Neutrophil (primary cell): Measurements from ENCODE around the gene KLK2.

Experiments
- H3K27ac ChIP-seq: fragments of 200-600 bp; sonication (generic); 2 replicates; pipeline ENCODE4 v1.5.1; 2016; ENCODE audit warnings: mild to moderate bottlenecking, moderate library complexity
- H3K27me3 ChIP-seq: fragments of 200-600 bp; sonication (generic); 2 replicates; pipeline ENCODE4 v1.6.0; 2016; ENCODE audit warnings: mild to moderate bottlenecking
- H3K36me3 ChIP-seq: fragments of 200-600 bp; sonication (generic); 2 replicates; pipeline ENCODE4 v1.5.1; 2017
- H3K4me1 ChIP-seq, 2 experiments: fragments of 200-600 bp in 1 of 2; sonication (generic) in 1 of 2; 1 replicate in 1 of 2; 2 replicates in 1 of 2; pipeline versions ENCODE4 v1.5.1 to v1.6.1; 2013 to 2016; ENCODE audit warnings: low read depth in 1 of 2, low read length in 1 of 2, mild to moderate bottlenecking in 1 of 2, moderate library complexity in 1 of 2; ENCODE audit not compliant: control insufficient read depth in 1 of 2, insufficient read depth in 1 of 2
- H3K4me3 ChIP-seq, 2 experiments: fragments of 200-600 bp in 1 of 2; sonication (generic) in 1 of 2; 1 replicate in 1 of 2; 2 replicates in 1 of 2; pipeline ENCODE4 v1.5.1; 2013 to 2016; ENCODE audit warnings: low read depth in 1 of 2, low read length in 1 of 2, mild to moderate bottlenecking in 1 of 2, moderate library complexity in 1 of 2
- H3K9me3 ChIP-seq: fragments of 200-600 bp; sonication (generic); 2 replicates; pipeline ENCODE4 v1.5.1; 2016
- TF ChIP-seq, protein P1 (sequence below): fragments of 200-600 bp; sonication (generic); IDR thresholded peaks from 2 replicates; pipeline ENCODE4 v1.5.1; 2016; ENCODE audit warnings: antibody characterized with exemption

The KLK2 gene

DNA sequence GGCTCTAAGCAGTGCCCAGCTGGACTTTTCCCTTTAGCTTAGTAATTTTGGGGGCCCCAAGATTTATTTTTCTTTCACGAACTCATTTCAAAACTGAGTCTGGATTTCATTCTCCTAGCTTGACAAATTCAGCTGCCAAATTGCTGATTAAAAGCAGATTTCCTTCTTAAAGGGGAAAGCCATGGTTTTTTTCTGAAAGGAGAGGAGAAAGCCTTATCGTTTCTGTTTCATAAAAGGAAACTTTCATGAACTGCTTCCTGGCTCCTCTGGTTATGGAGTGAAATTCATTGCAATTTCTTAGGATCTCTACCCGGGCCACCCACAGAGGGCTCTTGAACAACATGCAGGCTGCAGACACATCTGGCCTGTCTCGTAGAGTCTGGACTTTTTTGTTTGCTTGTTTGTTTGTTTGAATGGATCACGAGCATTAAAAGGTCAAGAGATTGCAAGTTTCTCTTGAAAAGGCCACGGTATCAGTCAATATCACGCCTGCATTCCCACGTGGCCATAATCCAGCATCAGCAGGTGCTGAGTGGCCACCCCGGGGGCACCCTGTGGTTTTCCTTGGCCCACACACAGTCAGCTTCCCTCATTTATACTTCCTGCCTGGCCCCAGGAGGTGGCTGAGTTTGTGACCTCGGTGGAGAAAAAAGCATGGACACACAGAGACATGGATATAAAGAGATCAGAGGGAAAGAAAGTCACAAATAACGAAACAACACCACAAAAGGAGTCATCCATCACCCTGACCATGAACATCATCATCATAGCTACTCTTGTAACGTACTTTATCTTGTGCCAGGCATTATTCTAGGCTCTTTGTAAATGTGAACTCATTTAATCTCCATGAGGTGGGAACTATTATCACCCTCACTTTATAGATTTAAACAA lies 48.4 kb downstream of the KLK2 start:
- Histone ChIP-seq H3K4me3 (no peak overlapping the region), H3K27me3 (peaks cover 50% of the 10 kb centered on the region), H3K9me3 (no peaks in the 10 kb centered on the region), H3K4me1 (no peaks in the 10 kb centered on the region), H3K36me3 (no peaks in the 10 kb centered on the region), H3K27ac (no peak overlapping the region)
- TF ChIP-seq, protein P1, sequence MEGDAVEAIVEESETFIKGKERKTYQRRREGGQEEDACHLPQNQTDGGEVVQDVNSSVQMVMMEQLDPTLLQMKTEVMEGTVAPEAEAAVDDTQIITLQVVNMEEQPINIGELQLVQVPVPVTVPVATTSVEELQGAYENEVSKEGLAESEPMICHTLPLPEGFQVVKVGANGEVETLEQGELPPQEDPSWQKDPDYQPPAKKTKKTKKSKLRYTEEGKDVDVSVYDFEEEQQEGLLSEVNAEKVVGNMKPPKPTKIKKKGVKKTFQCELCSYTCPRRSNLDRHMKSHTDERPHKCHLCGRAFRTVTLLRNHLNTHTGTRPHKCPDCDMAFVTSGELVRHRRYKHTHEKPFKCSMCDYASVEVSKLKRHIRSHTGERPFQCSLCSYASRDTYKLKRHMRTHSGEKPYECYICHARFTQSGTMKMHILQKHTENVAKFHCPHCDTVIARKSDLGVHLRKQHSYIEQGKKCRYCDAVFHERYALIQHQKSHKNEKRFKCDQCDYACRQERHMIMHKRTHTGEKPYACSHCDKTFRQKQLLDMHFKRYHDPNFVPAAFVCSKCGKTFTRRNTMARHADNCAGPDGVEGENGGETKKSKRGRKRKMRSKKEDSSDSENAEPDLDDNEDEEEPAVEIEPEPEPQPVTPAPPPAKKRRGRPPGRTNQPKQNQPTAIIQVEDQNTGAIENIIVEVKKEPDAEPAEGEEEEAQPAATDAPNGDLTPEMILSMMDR, result no peak

DNA sequence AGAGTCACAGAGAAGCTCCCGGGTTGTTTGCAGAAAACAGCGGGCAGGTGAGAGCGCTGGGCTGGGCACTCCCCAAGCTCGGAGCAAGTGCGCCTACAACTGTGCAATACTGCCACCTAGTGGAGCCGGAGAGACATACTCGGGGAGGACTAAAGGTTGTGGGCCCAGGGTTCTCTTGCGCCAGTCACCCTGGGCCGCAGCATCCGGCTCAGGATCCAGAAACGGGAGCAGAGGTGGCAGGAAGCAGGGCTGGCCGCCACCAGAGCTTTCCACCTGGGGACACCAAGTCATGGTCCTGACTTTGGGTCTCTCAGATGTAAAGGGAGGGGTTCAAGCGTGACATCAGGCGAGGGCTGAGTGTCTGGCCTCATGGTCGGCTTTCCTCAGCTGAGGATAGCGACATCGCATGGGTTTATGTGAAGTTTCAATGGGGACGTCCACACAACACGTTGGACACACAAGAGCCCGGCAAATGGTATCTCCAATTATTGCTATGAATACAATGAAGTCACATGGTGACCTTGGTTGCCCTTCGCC lies 49.1 kb downstream of the KLK2 start:
- Histone ChIP-seq H3K36me3 (no peaks in the 10 kb centered on the region), H3K9me3 (no peaks in the 10 kb centered on the region), H3K27ac (no peak overlapping the region), H3K4me1 (no peaks in the 10 kb centered on the region), H3K27me3 (peaks cover 44% of the 10 kb centered on the region), H3K4me3 (no peak overlapping the region)
- TF ChIP-seq, protein P1, result peak; percentile 68

DNA sequence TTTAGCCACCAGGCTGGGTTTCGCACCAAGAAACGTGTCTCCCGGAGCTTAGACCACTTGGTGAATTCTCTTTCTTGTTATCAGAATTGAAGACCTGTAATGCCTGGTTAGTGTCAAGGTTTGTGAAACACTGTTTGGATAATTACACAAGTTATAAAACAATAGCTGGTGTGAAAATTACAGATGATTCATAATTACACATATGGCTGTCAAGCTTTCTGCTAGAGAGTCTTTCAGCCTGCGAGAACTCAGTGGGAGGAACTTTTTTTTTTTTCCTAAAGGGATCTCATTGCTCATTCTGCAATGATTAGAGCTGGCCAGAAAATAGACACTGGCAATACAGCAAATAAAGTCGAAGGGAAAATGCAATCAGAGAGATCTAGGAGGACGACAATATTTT lies 51.3 kb downstream of the KLK2 start:
- Histone ChIP-seq H3K9me3 (no peaks in the 10 kb centered on the region), H3K27me3 (peaks cover 47% of the 10 kb centered on the region), H3K36me3 (no peaks in the 10 kb centered on the region), H3K4me3 (no peak overlapping the region), H3K27ac (no peak overlapping the region), H3K4me1 (no peaks in the 10 kb centered on the region)
- TF ChIP-seq, protein P1, result no peak

DNA sequence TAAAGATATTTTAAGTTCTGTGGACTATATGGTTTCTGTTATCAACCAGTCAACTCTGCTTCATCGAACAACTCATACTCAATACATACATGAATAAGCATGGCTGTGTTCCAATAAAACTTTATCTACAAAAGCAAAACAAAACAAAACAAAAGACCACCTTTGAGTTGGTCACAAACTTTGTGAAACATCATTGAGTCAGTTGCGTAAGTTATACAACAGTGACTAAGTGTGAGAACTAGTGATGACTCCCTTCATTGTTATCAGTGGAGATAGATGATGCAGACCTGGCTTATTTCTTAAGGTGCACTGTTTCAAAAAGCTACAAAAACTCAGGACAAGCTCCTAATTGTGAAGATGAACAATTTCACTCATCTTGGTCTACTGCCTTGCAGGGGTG lies 52.5 kb downstream of the KLK2 start:
- no peak overlapping the region for H3K27ac ChIP-seq
- no peaks in the 10 kb centered on the region for H3K4me1 ChIP-seq
- TF ChIP-seq, protein P1, result no peak
- no peaks in the 10 kb centered on the region for H3K36me3 ChIP-seq
- peaks cover 49% of the 10 kb centered on the region for H3K27me3 ChIP-seq
- H3K4me3 ChIP-seq, result no peak overlapping the region
- no peaks in the 10 kb centered on the region for H3K9me3 ChIP-seq

DNA sequence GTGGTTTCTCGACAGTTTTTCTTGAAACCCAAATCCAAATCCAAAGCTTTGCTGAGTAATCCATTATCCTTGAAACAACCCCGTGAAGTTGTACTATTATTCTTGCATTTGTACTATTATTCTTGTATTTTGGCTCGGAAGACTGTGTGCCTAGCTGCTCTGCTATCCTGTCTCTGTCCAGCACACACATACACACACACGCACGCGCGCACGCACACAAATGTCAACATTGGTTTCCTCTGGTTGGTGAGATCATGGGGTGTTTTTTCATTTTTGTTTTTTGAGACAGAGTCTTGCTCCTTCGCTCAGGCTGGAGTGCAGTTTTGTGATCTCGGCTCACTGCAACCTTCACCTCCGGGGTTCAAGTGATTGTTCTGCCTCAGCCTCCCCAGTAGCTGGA lies 52.9 kb downstream of the KLK2 start:
- H3K27ac ChIP-seq, result no peak overlapping the region
- H3K36me3 ChIP-seq, result no peaks in the 10 kb centered on the region
- H3K4me3 ChIP-seq, result no peak overlapping the region
- H3K9me3 ChIP-seq, result no peaks in the 10 kb centered on the region
- no peaks in the 10 kb centered on the region for H3K4me1 ChIP-seq
- TF ChIP-seq, protein P1, result no peak
- peaks cover 51% of the 10 kb centered on the region for H3K27me3 ChIP-seq
